ENCODE results near the gene NDRG2.
"Not testable (repeated sequence)": the region's sequence is repeated elsewhere in the genome, so short reads cannot be mapped to it uniquely, and the experiment has no call there.

NDRG2 gene

DNA sequence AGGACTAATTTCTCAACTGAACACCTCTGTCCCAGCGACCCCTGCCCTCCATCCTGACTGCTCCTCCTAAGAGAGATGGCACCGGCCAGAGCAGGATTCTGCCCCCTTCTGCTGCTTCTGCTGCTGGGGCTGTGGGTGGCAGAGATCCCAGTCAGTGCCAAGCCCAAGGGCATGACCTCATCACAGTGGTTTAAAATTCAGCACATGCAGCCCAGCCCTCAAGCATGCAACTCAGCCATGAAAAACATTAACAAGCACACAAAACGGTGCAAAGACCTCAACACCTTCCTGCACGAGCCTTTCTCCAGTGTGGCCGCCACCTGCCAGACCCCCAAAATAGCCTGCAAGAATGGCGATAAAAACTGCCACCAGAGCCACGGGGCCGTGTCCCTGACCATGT is 18.1 kb upstream of the NDRG2 start:
- H3K27ac ChIP-seq (replicated peaks) = no peak overlapping the region
- H3K27me3 ChIP-seq (ENCODE audit: insufficient read depth, poor library complexity, severe bottlenecking) = no peaks in the 10 kb centered on the region
- TF ChIP-seq, protein P1, sequence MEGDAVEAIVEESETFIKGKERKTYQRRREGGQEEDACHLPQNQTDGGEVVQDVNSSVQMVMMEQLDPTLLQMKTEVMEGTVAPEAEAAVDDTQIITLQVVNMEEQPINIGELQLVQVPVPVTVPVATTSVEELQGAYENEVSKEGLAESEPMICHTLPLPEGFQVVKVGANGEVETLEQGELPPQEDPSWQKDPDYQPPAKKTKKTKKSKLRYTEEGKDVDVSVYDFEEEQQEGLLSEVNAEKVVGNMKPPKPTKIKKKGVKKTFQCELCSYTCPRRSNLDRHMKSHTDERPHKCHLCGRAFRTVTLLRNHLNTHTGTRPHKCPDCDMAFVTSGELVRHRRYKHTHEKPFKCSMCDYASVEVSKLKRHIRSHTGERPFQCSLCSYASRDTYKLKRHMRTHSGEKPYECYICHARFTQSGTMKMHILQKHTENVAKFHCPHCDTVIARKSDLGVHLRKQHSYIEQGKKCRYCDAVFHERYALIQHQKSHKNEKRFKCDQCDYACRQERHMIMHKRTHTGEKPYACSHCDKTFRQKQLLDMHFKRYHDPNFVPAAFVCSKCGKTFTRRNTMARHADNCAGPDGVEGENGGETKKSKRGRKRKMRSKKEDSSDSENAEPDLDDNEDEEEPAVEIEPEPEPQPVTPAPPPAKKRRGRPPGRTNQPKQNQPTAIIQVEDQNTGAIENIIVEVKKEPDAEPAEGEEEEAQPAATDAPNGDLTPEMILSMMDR (IDR thresholded peaks at IDR 0.05; ENCODE audit: insufficient read depth, low read length) = no peak
- TF ChIP-seq POLR2AphosphoS5 (IDR thresholded peaks at IDR 0.05; ENCODE audit: low read depth) (no peak), GABPA (IDR thresholded peaks at IDR 0.05; ENCODE audit: low read depth) (no peak), SPI1 (IDR thresholded peaks at IDR 0.05; ENCODE audit: borderline replicate concordance, low read depth) (no peak)
- TF ChIP-seq, protein P2, sequence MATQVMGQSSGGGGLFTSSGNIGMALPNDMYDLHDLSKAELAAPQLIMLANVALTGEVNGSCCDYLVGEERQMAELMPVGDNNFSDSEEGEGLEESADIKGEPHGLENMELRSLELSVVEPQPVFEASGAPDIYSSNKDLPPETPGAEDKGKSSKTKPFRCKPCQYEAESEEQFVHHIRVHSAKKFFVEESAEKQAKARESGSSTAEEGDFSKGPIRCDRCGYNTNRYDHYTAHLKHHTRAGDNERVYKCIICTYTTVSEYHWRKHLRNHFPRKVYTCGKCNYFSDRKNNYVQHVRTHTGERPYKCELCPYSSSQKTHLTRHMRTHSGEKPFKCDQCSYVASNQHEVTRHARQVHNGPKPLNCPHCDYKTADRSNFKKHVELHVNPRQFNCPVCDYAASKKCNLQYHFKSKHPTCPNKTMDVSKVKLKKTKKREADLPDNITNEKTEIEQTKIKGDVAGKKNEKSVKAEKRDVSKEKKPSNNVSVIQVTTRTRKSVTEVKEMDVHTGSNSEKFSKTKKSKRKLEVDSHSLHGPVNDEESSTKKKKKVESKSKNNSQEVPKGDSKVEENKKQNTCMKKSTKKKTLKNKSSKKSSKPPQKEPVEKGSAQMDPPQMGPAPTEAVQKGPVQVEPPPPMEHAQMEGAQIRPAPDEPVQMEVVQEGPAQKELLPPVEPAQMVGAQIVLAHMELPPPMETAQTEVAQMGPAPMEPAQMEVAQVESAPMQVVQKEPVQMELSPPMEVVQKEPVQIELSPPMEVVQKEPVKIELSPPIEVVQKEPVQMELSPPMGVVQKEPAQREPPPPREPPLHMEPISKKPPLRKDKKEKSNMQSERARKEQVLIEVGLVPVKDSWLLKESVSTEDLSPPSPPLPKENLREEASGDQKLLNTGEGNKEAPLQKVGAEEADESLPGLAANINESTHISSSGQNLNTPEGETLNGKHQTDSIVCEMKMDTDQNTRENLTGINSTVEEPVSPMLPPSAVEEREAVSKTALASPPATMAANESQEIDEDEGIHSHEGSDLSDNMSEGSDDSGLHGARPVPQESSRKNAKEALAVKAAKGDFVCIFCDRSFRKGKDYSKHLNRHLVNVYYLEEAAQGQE (IDR thresholded peaks at IDR 0.05; ENCODE audit: insufficient replicate concordance, low read depth) = no peak
- H3K4me3 ChIP-seq (replicated peaks; ENCODE audit: insufficient read depth, low read length) = no peak overlapping the region
- no peak for DNase-seq (ENCODE audit: low read depth in 1 of 2, low spot score in 1 of 2)

DNA sequence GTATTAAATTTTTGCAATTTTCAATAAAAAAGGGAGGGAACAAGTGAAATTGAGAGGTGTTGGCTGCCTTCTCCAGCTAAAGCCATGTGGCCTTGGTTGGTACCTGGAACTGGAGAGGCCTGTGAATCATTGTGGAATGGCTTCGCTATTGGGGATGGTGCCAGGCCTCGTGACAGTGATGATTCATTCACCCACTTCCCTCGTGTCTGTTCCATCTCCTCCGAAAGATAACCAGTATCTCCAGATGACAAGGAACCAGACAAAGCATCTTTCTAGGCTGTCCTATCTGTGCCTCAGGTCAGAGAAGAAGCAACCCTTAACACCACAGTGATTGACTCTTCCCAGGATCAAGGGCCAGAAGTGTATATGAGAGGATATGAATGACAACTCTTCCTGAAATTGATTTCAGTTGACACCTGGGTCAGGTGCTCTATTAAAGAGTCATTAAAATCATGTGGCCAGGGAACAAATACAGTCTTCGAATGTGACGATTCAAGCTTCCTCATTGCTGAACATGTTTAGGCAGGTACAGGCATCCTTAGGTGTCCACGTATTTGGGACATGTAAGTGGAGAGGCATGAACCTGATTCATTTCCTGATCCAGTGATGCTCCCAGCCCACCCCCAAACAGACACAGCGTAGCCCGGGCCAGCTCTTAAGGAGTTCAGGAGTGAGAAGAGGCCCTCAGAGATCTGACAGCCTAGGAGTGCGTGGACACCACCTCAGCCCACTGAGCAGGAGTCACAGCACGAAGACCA is 17.0 kb upstream of the NDRG2 start, which contains the start of gene RNASE7:
Gene RNASE7 (plus strand): TSS at position 687 of the 758 bp plus-strand sequence. CDS start 631 bp downstream, outside the sequence.
- TF ChIP-seq, protein P2 (IDR thresholded peaks at IDR 0.05; ENCODE audit: insufficient replicate concordance, low read depth) = no peak
- TF ChIP-seq GABPA (IDR thresholded peaks at IDR 0.05; ENCODE audit: low read depth) = no peak
- no peaks in the 10 kb centered on the region for H3K27me3 ChIP-seq (ENCODE audit: insufficient read depth, poor library complexity, severe bottlenecking)
- no peak within 1 kb of the TSS for H3K27ac ChIP-seq (replicated peaks)
- DNase-seq (ENCODE audit: low read depth in 1 of 2, low spot score in 1 of 2) = no peak
- H3K4me3 ChIP-seq (replicated peaks; ENCODE audit: insufficient read depth, low read length) = no peak within 1 kb of the TSS

DNA sequence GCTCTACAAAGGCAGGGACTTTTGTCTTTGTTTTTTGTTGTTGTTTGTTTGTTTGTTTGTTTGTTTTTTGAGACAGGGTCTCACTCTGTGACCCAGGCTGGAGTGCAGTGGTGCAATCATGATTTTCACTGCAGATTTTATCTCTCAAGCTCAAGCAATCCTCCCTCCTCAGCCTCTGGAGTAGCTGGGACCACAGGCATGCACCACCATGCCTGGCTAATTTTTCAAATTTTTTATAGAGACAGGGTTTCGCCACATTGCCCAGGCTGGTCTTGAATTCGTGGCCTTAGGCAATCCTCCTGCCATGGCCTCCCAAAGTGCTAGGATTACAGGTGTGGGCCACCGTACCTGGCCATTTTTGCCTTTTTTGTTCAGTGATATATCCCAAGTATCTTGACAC is 16.1 kb upstream of the NDRG2 start:
- not testable (repeated sequence) for H3K4me3 ChIP-seq (replicated peaks; ENCODE audit: insufficient read depth, low read length); DNase-seq (ENCODE audit: low read depth in 1 of 2, low spot score in 1 of 2); H3K27ac ChIP-seq (replicated peaks); H3K27me3 ChIP-seq (ENCODE audit: insufficient read depth, poor library complexity, severe bottlenecking)

DNA sequence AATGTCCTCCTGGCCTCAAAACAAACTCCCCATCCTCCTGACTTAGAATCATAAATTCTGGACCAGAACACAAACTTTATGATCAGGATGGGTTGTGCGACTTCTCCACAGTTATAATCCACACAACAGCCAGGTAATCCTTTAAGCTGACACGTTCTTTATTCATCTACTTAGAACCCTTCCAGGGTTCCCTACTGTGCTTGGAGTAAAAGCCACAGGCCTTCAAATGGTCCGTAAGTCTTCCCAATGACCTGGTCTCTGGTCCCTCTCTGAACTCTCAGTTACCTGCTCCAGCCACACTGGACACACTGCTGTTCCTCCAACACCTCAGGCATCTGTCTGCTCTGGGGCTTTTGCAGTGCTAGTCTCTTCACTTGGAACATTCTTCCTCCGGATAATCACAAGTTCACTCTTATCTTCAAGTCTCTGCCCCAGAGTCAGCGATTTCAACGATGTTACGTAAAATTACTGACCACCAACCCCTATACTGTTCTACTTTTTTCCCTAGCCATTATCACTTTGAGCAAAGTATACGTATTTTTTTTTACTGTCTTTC is 15.6 kb upstream of the NDRG2 start:
- DNase-seq (ENCODE audit: low read depth in 1 of 2, low spot score in 1 of 2) = no peak
- no peak overlapping the region for H3K4me3 ChIP-seq (replicated peaks; ENCODE audit: insufficient read depth, low read length)
- TF ChIP-seq, protein P1 (IDR thresholded peaks at IDR 0.05; ENCODE audit: insufficient read depth, low read length) = no peak
- TF ChIP-seq SPI1 (IDR thresholded peaks at IDR 0.05; ENCODE audit: borderline replicate concordance, low read depth) (no peak), POLR2AphosphoS5 (IDR thresholded peaks at IDR 0.05; ENCODE audit: low read depth) (no peak), GABPA (IDR thresholded peaks at IDR 0.05; ENCODE audit: low read depth) (no peak)
- TF ChIP-seq, protein P2 (IDR thresholded peaks at IDR 0.05; ENCODE audit: insufficient replicate concordance, low read depth) = no peak
- no peaks in the 10 kb centered on the region for H3K27me3 ChIP-seq (ENCODE audit: insufficient read depth, poor library complexity, severe bottlenecking)
- H3K27ac ChIP-seq (replicated peaks) = no peak overlapping the region

Data from HL-60 (cell line).